AG04450 (cell line): ENCODE data around the gene ADORA1. TPM values are rescaled to one million over a fixed set of nuclear protein-coding genes. Genes with fewer than 3 reads are reported as not detected.

Experiments
- CTCF ChIA-PET: fragments of 300-600, 350-600 bp; formaldehyde crosslinking; extraction: SDS; loops from one replicate; lab custom pipeline; 2022; ENCODE audit warnings: antibody characterized with exemption, inconsistent platforms; lab: Charles Lee
- POLR2A ChIA-PET: fragments of 350-600 bp; formaldehyde crosslinking; extraction: SDS; loops from one replicate; lab custom pipeline; 2021; ENCODE audit warnings: antibody characterized with exemption, inconsistent platforms; lab: Yijun Ruan, JAX
- DNase-seq: peaks from one replicate; pipeline ENCODE4 v3.0.0-alpha.2; 2011; ENCODE audit warnings: low read depth, low spot score
- H3K27ac ChIP-seq: one replicate; pipeline ENCODE4 v1.5.1; 2012; ENCODE audit warnings: low read depth, low read length, control low read depth
- H3K27me3 ChIP-seq: one replicate; pipeline ENCODE4 v1.6.0; 2012; ENCODE audit warnings: low read length; ENCODE audit not compliant: control insufficient read depth, insufficient read depth
- H3K4me3 ChIP-seq: 2 replicates; pipeline ENCODE4 v1.5.1; 2011; ENCODE audit warnings: mild to moderate bottlenecking, low read depth, low read length, control low read depth
- H3K9me3 ChIP-seq: 2 replicates; pipeline ENCODE4 v1.5.1; 2012; ENCODE audit warnings: low read length; ENCODE audit not compliant: control insufficient read depth, insufficient read depth
- polyA plus RNA-seq: library from polyadenylated mRNA; depleted of rRNA; stranded (reverse); fragments of >200 nt; gene quantifications from 2 replicates; pipeline ENCODE4 v1.2.3, GENCODE V29; 2011
- TF ChIP-seq, protein P1 (sequence below): IDR thresholded peaks from 2 replicates; pipeline ENCODE4 v1.5.1; 2011; ENCODE audit warnings: low read depth, low read length, control low read depth, inconsistent platforms

ADORA1 gene
- polyA plus RNA-seq, 1 experiment: 1.7 TPM

- H3K27me3 ChIP-seq: peaks cover 11% of the 10 kb centered on the region
- peaks cover 3% of the 10 kb centered on the region; the same call in 1 of the 2 replicates for H3K9me3 ChIP-seq
- peak overlapping the region; percentile 21 for H3K27ac ChIP-seq
- ChIA-PET POLR2A (no interaction called here), CTCF (interaction anchor here (0.5 to 1.5 kb wide), 5 partner anchors 8 to 188 kb away, joined by 3 to 6 read pairs (median 5); no protein-coding TSS in a partner anchor)
- no peak overlapping the region for H3K4me3 ChIP-seq
- TF ChIP-seq, protein P1, sequence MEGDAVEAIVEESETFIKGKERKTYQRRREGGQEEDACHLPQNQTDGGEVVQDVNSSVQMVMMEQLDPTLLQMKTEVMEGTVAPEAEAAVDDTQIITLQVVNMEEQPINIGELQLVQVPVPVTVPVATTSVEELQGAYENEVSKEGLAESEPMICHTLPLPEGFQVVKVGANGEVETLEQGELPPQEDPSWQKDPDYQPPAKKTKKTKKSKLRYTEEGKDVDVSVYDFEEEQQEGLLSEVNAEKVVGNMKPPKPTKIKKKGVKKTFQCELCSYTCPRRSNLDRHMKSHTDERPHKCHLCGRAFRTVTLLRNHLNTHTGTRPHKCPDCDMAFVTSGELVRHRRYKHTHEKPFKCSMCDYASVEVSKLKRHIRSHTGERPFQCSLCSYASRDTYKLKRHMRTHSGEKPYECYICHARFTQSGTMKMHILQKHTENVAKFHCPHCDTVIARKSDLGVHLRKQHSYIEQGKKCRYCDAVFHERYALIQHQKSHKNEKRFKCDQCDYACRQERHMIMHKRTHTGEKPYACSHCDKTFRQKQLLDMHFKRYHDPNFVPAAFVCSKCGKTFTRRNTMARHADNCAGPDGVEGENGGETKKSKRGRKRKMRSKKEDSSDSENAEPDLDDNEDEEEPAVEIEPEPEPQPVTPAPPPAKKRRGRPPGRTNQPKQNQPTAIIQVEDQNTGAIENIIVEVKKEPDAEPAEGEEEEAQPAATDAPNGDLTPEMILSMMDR: no peak
- no peak for DNase-seq
These were observed 26.7 kb downstream of the ADORA1 start for GRCh38 chr1:203153989-203154821.

DNA sequence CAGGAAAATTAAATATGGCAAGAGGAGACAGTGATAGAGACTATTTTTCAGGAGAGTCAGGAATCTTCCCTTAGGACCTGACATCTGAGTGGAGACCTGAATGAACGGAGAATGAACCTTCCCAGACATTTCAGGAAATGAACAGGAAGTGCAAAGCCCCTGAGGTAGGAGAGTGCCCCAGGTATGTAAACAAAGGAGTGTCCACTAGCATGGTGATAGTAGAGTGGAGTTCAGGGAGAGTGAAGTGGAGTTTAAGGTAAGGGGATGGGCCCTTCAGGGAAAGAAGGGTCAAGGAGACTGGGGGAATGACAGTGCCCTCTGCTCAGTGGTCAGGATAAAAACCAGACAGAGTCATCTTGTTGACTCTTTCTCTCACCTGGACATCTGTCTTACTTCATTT is 28.8 kb downstream of the ADORA1 start:
- H3K4me3 ChIP-seq: no peak overlapping the region
- peaks cover 3% of the 10 kb centered on the region; the same call in 1 of the 2 replicates for H3K9me3 ChIP-seq
- ChIA-PET POLR2A (no interaction called here), CTCF (no interaction called here)
- peaks cover 22% of the 10 kb centered on the region for H3K27me3 ChIP-seq
- no peak for DNase-seq
- H3K27ac ChIP-seq: no peak overlapping the region
- TF ChIP-seq, protein P1: no peak

GRCh38 chr1:203158423-203158822 is 30.9 kb downstream of the ADORA1 start:
- POLR2A ChIA-PET: no interaction called here
- peaks cover 3% of the 10 kb centered on the region; the same call in 1 of the 2 replicates for H3K9me3 ChIP-seq
- DNase-seq: no peak
- TF ChIP-seq, protein P1: no peak
- H3K27ac ChIP-seq: no peak overlapping the region
- no peak overlapping the region for H3K4me3 ChIP-seq
- H3K27me3 ChIP-seq: peaks cover 37% of the 10 kb centered on the region
- CTCF ChIA-PET: interaction anchor here (0.7 to 1.8 kb wide), 5 partner anchors 15 to 118 kb away, joined by 3 to 7 read pairs (median 3); no protein-coding TSS in a partner anchor

DNA sequence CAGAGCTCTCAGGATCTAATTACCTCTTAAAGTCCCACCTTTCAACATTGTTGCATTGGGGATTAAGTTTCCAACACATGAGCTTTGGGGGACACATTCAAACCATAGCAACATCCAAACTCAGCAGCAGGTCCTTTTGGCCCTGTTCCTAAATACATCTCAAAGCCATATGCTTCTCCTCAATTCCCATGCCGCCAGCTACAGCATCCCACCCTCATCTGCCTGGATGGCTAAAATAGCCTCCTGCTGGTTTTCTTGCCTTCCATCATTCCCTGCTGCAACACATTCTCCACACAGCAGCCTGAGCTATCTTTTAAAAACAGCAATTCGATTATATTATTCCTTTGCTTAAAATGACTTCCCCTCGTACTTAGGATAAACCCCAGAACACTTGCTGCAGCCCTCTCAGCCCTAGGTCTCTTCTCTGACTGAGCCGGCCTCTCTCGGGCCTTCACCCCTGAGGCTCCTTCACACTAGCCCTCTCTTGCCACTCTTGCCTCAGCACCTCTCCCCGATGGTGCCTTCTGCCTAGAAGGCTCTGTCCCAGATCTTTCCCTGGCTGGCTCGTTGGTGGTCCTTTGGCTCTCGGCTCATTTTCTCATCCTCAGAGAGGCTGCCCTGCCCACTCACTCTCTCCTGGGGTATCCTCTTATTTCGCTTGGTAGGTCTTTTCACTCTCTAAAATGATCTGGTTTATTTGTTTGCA is 31.6 kb downstream of the ADORA1 start:
- H3K27me3 ChIP-seq: peaks cover 42% of the 10 kb centered on the region
- no peak for DNase-seq
- no peak overlapping the region for H3K4me3 ChIP-seq
- ChIA-PET CTCF (interaction anchor here (0.7 to 1.8 kb wide), 6 partner anchors 14 to 119 kb away, joined by 3 to 7 read pairs (median 4); no protein-coding TSS in a partner anchor), POLR2A (no interaction called here)
- no peak overlapping the region for H3K27ac ChIP-seq
- TF ChIP-seq, protein P1: no peak
- peaks cover 3% of the 10 kb centered on the region; the same call in 1 of the 2 replicates for H3K9me3 ChIP-seq
